ENCODE data around the gene ACOT4.

The ACOT4 gene

DNA sequence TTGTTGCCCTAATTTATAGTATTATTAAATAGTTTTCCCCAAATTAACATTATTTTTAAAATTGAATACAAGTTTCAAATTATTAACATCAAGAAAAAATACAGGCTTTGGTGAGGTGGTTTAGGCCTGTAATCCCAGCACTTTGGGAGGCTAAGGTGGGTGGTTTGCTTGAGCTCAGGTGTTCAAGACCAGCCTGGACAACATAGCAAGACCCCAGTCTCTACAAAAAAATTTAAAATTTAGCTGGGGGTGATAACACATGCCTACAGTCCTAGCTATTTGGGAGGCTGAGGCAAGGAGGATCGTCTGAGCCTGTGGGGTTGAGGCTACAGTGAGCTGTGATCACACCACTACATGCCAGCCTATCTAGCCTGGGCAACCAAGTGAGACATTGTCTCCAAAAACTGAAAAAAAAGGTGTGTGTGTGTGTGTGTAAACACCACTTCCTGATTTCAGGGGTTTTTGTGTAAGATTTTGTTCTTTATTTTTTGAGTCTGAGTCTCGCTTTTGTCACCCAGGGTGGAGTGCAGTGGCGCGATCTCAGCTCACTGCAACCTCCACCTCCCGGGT lies 49.2 kb downstream of the ACOT4 start:
- TF ChIP-seq ZFP3 (CRISPR knock-in tag; IDR thresholded peaks at IDR 0.05) = no peak
- no peak for TF ChIP-seq ZNF565 (CRISPR knock-in tag; conservative IDR thresholded peaks at IDR 0.05; ENCODE audit: low read depth)
- TF ChIP-seq, protein P1, sequence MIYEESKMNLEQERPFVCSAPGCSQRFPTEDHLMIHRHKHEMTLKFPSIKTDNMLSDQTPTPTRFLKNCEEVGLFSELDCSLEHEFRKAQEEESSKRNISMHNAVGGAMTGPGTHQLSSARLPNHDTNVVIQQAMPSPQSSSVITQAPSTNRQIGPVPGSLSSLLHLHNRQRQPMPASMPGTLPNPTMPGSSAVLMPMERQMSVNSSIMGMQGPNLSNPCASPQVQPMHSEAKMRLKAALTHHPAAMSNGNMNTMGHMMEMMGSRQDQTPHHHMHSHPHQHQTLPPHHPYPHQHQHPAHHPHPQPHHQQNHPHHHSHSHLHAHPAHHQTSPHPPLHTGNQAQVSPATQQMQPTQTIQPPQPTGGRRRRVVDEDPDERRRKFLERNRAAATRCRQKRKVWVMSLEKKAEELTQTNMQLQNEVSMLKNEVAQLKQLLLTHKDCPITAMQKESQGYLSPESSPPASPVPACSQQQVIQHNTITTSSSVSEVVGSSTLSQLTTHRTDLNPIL (CRISPR knock-in tag; IDR thresholded peaks at IDR 0.05; ENCODE audit: low read depth) = no peak
- no peak for TF ChIP-seq ZNF8 (CRISPR knock-in tag; IDR thresholded peaks at IDR 0.05)
- no peak for TF ChIP-seq CSDC2 (CRISPR knock-in tag; IDR thresholded peaks at IDR 0.05)
- TF ChIP-seq, protein P2, sequence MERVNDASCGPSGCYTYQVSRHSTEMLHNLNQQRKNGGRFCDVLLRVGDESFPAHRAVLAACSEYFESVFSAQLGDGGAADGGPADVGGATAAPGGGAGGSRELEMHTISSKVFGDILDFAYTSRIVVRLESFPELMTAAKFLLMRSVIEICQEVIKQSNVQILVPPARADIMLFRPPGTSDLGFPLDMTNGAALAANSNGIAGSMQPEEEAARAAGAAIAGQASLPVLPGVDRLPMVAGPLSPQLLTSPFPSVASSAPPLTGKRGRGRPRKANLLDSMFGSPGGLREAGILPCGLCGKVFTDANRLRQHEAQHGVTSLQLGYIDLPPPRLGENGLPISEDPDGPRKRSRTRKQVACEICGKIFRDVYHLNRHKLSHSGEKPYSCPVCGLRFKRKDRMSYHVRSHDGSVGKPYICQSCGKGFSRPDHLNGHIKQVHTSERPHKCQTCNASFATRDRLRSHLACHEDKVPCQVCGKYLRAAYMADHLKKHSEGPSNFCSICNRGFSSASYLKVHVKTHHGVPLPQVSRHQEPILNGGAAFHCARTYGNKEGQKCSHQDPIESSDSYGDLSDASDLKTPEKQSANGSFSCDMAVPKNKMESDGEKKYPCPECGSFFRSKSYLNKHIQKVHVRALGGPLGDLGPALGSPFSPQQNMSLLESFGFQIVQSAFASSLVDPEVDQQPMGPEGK (CRISPR knock-in tag; IDR thresholded peaks at IDR 0.05; ENCODE audit: borderline replicate concordance) = no peak
- no peak for TF ChIP-seq BACH2 (CRISPR knock-in tag; IDR thresholded peaks at IDR 0.05; ENCODE audit: borderline replicate concordance)
- ATAC-seq = no peak

DNA sequence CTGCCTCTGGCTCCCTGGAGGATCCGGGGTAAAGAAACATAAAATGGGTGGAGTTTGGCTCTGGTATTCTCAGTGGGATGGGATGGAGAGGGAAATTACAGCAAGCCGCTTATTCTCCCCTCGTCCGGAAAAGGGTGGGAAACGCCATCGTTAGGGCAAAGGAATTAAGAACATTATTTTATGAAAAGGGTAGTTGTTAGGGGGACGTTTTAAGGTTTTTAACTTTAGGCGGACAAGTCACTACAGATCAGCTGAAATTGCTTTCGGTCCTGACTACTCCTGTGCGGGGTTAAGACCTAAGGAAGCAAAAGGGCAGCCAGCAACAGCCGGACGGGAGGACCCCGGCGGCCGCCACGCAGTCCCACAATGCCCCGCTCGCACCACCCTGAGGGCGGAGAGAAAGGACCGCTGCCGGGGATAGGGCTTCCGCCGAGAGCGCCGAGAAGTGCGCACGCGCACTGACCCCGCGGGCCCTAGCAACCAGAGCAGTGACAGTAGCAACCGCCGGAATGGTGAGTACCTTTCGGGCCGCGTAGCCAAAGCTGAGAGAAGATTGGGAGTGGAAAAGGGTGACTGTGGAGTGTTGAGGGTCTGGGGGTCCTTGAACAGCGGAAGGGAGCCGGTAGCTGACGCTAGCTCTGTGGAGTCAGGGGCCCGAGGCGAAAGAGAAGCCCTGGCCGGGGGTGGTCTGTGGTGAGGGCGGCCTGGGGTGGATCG lies 53.0 kb downstream of the ACOT4 start, which contains the start of gene DNAL1:
TSS of gene DNAL1 (plus strand) at position 456 of the 717 bp plus-strand sequence. CDS start at position 510, 54 bp downstream.
- peak; percentile 98 for ATAC-seq
- TF ChIP-seq, protein P2 (CRISPR knock-in tag; IDR thresholded peaks at IDR 0.05; ENCODE audit: borderline replicate concordance) = peak; percentile 57; the same call in 1 of the 2 replicates
- TF ChIP-seq, protein P3, sequence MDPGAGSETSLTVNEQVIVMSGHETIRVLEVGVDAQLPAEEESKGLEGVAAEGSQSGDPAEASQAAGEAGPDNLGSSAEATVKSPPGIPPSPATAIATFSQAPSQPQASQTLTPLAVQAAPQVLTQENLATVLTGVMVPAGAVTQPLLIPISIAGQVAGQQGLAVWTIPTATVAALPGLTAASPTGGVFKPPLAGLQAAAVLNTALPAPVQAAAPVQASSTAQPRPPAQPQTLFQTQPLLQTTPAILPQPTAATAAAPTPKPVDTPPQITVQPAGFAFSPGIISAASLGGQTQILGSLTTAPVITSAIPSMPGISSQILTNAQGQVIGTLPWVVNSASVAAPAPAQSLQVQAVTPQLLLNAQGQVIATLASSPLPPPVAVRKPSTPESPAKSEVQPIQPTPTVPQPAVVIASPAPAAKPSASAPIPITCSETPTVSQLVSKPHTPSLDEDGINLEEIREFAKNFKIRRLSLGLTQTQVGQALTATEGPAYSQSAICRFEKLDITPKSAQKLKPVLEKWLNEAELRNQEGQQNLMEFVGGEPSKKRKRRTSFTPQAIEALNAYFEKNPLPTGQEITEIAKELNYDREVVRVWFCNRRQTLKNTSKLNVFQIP (CRISPR knock-in tag; IDR thresholded peaks at IDR 0.05; ENCODE audit: borderline replicate concordance, low read depth) = no peak

DNA sequence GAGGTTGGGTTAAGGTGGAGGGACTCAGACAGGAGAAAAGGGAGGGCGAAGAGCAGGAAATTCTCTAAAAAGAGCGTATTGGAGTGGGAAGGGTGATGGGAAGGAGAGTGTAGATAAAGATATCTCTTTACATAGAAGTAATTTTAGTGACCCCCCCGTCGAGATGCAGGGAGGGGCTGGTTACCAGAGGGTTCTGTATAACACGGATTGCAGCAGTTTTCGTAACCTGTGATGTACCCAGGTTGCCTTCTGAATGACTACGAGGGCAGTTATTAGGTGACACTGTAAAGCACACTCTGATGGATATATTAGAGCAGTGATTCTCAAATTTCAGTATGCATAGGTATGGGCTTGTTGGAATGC lies 53.6 kb downstream of the ACOT4 start:
- no peak for ATAC-seq
- TF ChIP-seq, protein P4, sequence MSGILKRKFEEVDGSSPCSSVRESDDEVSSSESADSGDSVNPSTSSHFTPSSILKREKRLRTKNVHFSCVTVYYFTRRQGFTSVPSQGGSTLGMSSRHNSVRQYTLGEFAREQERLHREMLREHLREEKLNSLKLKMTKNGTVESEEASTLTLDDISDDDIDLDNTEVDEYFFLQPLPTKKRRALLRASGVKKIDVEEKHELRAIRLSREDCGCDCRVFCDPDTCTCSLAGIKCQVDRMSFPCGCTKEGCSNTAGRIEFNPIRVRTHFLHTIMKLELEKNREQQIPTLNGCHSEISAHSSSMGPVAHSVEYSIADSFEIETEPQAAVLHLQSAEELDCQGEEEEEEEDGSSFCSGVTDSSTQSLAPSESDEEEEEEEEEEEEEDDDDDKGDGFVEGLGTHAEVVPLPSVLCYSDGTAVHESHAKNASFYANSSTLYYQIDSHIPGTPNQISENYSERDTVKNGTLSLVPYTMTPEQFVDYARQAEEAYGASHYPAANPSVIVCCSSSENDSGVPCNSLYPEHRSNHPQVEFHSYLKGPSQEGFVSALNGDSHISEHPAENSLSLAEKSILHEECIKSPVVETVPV (CRISPR knock-in tag; IDR thresholded peaks at IDR 0.05) = no peak
- no peak for TF ChIP-seq ARNTL (CRISPR knock-in tag; IDR thresholded peaks at IDR 0.05; ENCODE audit: borderline replicate concordance, low read depth)
- TF ChIP-seq, protein P2 (CRISPR knock-in tag; IDR thresholded peaks at IDR 0.05; ENCODE audit: borderline replicate concordance) = peak; percentile 60; the same call in 1 of the 2 replicates
- TF ChIP-seq PPARA (CRISPR knock-in tag; IDR thresholded peaks at IDR 0.05; ENCODE audit: borderline replicate concordance) = no peak
- no peak for TF ChIP-seq TCF4 (CRISPR knock-in tag; IDR thresholded peaks at IDR 0.05; ENCODE audit: borderline replicate concordance)
- TF ChIP-seq GLIS3 (CRISPR knock-in tag; IDR thresholded peaks at IDR 0.05) = no peak
- TF ChIP-seq ZNF565 (CRISPR knock-in tag; conservative IDR thresholded peaks at IDR 0.05; ENCODE audit: low read depth) = no peak
- TF ChIP-seq OSR1 (CRISPR knock-in tag; IDR thresholded peaks at IDR 0.05) = no peak
- TF ChIP-seq ZNF8 (CRISPR knock-in tag; IDR thresholded peaks at IDR 0.05) = no peak

Data from SK-N-SH treated with all-trans-retinoic acid at 6 μM for 48 hours (cell line).